MV-4-11 (cell line): ENCODE results near the gene SEC16B.

ENCODE experiments used
- DNase-seq: peaks from one replicate; lab custom pipeline; 2025; lab: John Stamatoyannopoulos, UW

Gene SEC16B

GRCh38 chr1:177912991-177913390 is 56.9 kb downstream of the SEC16B start:
- no peak for DNase-seq

GRCh38 chr1:177909416-177909815 is 60.4 kb downstream of the SEC16B start:
- DNase-seq = no peak

- no peak for DNase-seq
Observed at GRCh38 chr1:177907000-177907399, 62.9 kb downstream of the SEC16B start.

- no peak for DNase-seq
Observed at GRCh38 chr1:177905686-177906085, 64.2 kb downstream of the SEC16B start.

GRCh38 chr1:177902266-177902665 is 67.6 kb downstream of the SEC16B start:
- DNase-seq = no peak

GRCh38 chr1:177897998-177898654 is 71.7 kb downstream of the SEC16B start:
- no peak for DNase-seq

- DNase-seq = no peak
Observed at GRCh38 chr1:177897281-177897997, 72.4 kb downstream of the SEC16B start.
